ENCODE data around the gene RAB24.
"Not testable (repeated sequence)": the region's sequence is repeated elsewhere in the genome, so short reads cannot be mapped to it uniquely, and the experiment has no call there.

Gene RAB24

GRCh38 chr5:177310757-177311391 lies 7.4 kb upstream of the RAB24 start:
- DNase-seq: no peak

GRCh38 chr5:177310332-177310731 lies 6.8 kb upstream of the RAB24 start:
- DNase-seq: no peak

- peak; percentile 3 for DNase-seq
Observed at GRCh38 chr5:177309351-177310191, 6.1 kb upstream of the RAB24 start.

- DNase-seq: no peak
Observed at GRCh38 chr5:177308740-177309139, 5.2 kb upstream of the RAB24 start.

GRCh38 chr5:177307544-177308363 lies 4.2 kb upstream of the RAB24 start:
- DNase-seq: no peak

GRCh38 chr5:177306674-177307543 lies 3.4 kb upstream of the RAB24 start:
- DNase-seq: no peak

- not testable (repeated sequence) for DNase-seq
Observed at GRCh38 chr5:177306103-177306640, 2.7 kb upstream of the RAB24 start.

- no peak for DNase-seq
Observed at GRCh38 chr5:177304392-177305119, 1.0 kb upstream of the RAB24 start.

- no peak for DNase-seq
Observed at GRCh38 chr5:177303925-177304391, 439 bp upstream of the RAB24 start.

- DNase-seq: no peak
Observed at GRCh38 chr5:177302354-177303110, 987 bp downstream of the RAB24 start.

GRCh38 chr5:177301503-177302165 lies 1.9 kb downstream of the RAB24 start:
- peak; percentile 20 for DNase-seq

GRCh38 chr5:177300951-177301350 lies 2.6 kb downstream of the RAB24 start:
- no peak for DNase-seq

GRCh38 chr5:177300236-177300880 lies 3.2 kb downstream of the RAB24 start:
- DNase-seq: no peak

GRCh38 chr5:177299697-177300096 lies 3.8 kb downstream of the RAB24 start:
- DNase-seq: no peak

- no peak for DNase-seq
Observed at GRCh38 chr5:177297922-177298321, 5.6 kb downstream of the RAB24 start.

GRCh38 chr5:177296581-177296980 lies 6.9 kb downstream of the RAB24 start:
- no peak for DNase-seq

GRCh38 chr5:177295924-177296323 lies 7.6 kb downstream of the RAB24 start:
- DNase-seq: no peak

GRCh38 chr5:177294632-177295031 lies 8.9 kb downstream of the RAB24 start:
- DNase-seq: no peak

- DNase-seq: no peak
Observed at GRCh38 chr5:177293819-177294581, 9.5 kb downstream of the RAB24 start.
